ENCODE data around the gene SELENOV.
A peak's percentile ranks its signal among the peaks of the same experiment; 100 is the strongest.

The SELENOV gene

GRCh38 chr19:39520541-39521484 lies 5.9 kb downstream of the SELENOV start:
- DNase-seq, result no peak

GRCh38 chr19:39524495-39524894 lies 9.6 kb downstream of the SELENOV start:
- no peak for DNase-seq

DNA sequence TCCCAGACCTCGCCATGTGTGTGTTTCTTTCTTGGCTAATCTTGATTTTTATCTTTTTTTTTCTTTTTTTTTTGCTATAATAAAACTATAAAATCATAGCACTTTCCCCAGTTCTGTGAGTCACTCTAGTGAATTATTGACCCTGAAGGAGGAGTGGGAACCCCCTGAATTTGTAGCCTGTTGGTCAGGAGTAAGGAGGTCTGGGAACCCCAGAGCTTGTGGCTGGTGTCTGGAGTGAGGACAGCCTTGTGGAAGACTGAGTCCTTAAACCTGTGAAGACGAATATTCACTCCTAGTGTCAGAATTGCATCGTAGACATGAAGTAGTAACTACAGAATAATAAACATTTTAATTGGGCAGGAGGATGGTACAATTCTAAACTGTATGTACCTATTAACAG lies 10.3 kb downstream of the SELENOV start:
- no peak for DNase-seq

GRCh38 chr19:39531834-39532232 lies 16.9 kb downstream of the SELENOV start:
- DNase-seq, result no peak

DNA sequence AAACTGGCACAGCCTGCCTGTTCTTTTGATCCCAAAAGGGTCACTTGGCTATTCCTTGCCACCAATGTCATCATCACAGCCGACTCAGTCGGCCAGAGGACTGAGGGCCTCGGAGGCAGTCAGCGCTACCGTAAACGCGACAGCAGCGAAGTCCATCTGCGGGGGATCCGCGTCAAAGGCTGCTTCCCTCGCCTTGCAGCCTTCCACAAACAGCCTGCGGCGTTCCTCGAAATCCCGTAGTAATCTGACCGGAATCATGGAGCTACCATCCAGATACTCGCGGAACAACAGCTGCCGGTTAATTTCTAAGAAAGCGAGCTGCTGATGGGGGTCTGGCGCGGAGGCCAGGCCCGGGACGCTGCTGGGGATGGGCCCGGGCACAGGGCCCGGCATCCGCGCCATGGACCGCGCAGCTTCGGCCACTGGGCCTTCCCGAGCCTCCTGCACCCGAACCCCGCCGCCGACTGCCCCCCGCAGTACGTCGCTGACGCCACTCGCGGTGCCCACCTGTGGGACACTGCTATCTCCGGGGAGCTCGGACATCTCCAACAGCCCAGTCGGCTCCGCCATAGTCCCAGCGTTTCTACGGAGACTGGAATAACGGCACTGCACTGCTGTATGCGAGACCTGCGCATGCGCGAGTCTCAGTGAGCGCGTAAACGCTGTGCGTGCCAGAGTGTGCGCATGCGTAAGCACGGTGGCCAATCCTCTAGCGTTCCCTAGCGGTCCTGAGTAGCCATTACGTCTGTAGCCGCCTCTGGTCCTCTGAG lies 17.5 kb downstream of the SELENOV start, which contains the start of gene EID2B:
Gene EID2B, minus strand, starts transcription at position 620 of the 770 bp plus-strand sequence. Its CDS starts 50 bp downstream, at position 570.
- DNase-seq, result peak; percentile 100

DNA sequence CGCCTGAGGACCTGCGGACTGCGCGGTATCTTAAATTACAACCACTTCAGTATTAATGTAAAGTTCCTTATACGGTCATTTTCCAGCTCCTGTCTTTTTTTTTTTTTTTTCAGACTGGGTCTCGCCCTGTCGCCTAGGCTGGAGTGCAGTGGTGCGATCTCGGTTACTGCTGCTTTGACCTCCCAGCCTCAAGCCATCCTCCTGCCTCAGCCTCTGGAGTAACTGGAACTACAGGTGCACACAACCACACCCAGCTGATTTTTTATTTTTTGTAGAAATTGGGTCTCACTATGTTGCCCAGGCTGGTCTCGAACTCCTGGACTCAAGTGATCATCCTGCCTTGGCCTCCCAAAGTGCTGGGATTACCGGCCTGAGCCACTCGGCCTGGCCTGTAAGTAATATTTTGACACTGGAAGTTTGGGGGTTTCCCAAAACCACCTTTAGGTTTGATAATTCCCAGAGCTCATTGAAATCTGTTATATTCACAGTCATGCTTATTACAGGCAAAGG lies 18.1 kb downstream of the SELENOV start:
- DNase-seq, result no peak

DNA sequence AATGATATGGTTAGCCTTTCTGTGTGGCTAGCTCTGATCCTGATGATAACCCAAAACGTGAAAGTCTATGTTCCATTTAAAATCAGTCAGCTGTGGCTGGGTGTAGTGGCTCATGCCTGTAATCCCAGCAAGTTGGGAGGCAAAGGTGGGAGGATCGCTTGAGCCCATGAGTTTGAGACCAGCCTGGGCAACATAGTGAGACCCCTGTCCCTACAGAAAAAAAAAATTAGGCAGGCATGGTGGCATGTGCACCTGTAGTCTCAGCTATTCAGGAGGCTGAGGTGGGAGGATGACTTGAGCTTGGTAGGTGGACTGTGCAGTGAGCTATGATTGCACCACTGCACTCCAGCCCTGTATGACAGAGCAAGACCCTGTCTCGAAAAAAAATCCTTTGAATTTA lies 18.9 kb downstream of the SELENOV start:
- DNase-seq, result no peak

DNA sequence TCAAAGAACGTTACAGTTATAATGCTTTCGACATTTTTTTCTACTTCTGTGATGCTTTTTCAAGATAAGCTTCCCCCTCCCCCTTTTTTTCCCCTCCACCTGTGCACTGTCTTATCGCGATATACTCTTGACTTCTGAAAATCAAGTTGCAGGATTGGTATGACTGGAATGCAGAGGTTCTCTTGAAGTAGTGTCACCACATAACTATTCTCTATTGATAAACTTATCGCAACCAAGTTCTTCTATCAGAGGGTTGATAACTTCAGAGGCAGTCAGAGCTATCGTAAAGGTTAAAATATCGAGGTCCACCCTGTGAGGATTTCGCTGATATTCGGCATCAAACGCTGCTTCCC lies 24.2 kb downstream of the SELENOV start:
- DNase-seq, result no peak

DNA sequence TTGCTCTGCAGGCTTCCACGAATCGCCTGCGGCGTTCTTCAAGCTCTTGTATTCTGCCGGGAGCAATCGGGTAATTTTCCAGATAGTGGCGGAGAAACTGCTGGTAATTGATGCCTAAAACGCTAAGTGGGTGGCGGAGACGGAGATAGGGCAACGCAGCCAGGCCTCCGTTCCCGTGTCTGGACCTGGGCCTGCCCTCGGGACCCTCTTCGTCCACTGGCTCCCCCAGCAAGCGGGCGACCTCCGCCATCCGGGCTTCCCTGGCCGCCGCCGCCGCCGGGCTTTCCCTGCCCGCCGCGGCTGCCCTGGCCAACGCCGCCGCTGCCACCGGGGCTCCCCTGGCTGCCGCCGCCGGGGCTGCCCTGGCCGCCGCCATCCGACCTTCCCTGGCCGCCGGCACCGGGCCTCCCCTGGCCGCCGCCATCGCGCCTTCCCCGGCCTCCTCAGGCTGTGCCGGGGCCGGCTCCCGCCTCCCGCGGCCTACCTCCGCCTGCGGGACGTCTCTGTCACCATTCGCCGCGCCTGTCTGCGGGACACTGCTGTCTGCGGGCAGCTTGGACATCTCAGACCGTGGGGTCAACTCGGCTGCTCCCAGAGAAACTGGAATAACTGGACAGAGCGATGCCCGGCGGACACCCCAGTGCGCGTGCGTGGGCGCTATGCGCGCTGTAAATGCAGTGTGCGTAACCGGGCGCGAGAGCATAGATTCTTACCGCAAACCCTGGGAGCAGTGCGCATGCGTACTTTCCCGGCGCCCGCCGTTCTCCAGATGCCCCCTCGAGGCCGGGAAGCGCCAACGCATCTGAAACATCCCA lies 24.8 kb downstream of the SELENOV start, which contains the start of gene EID2:
Gene EID2, minus strand, starts transcription at position 644 of the 815 bp plus-strand sequence. Its CDS starts 82 bp downstream, at position 562.
- DNase-seq, result peak; percentile 97

DNA sequence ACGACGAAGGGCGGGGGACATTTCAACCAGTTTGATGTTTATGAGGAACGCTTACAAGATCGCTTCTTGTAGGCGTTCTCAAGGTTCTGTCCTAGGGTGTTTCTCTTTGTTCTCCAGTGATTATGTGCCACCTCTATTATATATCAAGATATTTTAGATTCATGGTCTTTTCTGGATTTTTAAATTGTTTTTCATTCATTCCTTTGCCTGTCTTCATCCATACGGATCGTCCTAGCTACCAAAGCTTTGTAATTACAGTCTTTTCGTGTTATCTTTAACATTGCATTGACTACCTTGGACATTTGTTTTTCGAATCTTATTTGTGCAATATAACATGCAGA lies 25.4 kb downstream of the SELENOV start:
- DNase-seq, result no peak

DNA sequence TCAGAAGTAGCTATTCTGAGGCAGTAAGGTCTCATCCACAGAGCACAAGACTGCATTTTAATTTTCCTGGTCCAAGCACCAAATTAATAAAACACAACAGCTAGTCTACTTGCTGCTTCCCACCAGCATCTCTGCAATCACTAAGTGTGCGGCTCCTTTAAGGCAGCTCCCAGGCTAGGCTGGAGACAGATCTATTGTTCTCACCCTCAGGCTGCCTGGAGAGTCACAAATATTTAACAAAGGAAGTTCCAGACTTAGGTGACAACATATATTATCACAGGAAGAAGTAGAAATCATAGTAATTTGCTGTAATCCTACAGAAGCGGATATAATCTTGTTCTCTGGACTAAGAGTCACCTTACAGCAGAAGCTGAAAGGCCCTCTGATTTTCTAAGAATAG lies 27.3 kb downstream of the SELENOV start:
- peak; percentile 67 for DNase-seq

DNA sequence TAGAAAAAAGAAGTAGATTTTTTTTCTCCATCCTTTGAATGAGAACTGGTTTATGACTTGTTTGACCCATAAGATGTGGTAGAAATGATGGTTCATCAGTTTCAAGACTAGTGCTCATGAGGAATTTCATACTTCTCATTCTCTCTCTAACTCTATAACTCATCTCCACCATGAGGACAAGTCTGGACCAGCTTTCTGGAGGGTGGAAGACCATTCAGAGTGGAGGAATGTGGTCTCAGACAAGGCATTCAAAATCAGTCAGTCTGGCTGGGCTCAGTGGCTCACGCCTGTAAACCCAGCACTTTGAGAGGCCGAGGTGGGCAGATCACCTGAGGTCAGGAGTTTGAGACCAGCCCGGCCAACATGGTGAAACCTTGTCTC lies 28.5 kb downstream of the SELENOV start:
- no peak for DNase-seq

DNA sequence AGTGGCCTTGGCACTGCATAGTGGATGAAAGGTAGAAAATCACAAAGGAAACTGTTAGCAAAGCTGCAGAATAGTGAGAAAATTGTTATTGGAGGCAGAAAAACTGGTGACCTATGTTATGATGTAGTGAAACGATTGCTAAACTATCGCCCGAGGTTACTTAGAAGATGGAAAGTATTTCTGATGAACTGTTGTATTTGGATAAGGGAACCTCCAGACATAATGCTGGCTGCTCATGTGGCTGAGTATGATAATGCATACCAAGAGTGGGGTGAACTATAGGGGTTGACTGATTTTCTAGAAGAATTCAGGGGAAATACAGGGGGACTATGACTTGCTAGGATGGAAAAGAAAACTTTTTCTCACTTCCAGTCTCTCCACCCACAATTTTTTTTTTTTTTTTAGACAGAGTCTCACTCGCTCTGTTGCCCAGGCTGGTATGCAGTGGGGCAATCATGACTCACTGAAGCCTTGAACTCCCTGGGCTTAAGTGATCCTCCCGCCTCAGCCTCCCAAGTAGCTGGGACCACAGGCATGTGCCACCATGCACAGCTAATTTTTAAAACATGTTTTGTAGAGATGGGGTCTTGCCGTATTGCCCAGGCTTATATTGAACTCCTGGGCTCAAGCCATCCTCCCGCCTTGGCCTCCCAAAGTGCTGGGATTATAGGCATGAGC lies 29.4 kb downstream of the SELENOV start:
- no peak for DNase-seq

DNA sequence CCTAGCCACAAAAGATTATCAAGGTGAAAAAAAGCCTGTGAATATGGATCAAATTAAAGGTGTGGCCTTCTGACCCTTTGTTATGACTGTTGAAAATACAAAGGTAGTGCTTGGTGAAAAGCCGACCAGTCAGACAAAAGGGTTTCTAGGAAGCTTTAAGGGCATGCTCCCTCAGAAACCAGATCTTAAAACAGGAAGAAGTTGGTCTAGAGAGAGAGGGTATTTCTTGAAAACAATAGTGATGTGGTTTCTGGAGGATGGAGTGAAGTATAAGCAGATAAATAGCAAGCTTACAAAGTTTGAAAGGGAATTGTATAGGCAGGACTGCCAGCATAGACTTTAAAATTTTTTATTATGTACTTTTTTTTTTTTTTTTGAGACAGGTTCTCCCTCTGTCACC lies 30.0 kb downstream of the SELENOV start:
- DNase-seq, result no peak

DNA sequence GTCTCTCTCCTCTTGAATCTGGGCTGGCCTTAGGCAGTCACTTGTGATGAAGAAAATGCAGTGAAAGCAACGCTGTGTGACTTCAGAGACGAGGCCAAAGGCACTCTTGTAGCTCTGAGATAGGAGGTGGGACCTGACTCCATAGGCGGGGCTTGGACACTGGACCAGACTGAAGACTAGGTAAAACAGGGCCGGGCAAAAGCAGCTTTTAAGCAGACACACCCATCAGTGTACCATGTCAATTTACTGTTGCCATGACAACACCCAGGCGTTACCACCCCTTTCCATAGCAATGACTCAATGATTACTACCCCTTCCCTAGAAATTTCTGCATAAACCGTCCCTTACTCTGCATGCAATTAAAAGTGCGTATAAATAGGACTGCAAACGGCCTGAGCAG lies 31.7 kb downstream of the SELENOV start:
- DNase-seq, result no peak

GRCh38 chr19:39550197-39550596 lies 35.3 kb downstream of the SELENOV start:
- no peak for DNase-seq

GRCh38 chr19:39553082-39553652 lies 38.2 kb downstream of the SELENOV start:
- no peak for DNase-seq

- no peak for DNase-seq
These were observed 39.9 kb downstream of the SELENOV start for GRCh38 chr19:39554701-39555311.

DNA sequence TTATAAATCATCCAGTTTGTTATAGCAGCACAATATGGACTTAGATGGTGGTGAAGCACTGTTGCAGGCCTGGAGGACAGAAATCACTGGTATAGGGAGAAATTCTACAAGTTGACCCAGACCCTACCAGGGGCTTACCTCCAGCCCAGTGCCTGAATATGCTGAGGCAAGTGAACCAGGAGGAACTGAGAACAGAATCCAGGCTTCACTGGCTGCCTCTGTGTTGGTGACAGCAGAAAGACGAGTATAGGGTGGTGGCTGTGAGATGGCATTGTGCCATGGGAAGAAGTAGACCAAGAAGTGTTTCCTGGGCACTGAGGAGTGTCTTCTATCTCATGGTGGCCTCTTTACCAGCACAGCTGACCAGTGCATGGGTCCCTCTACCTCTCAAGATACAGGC lies 40.9 kb downstream of the SELENOV start:
- DNase-seq, result no peak

GRCh38 chr19:39557811-39558623 lies 43.1 kb downstream of the SELENOV start:
- peak; percentile 64 for DNase-seq

Measured in eye (tissue), 1 donor.